PC-9 (cell line): ENCODE data around the gene UBXN11.

Source experiments
- CTCF ChIP-seq: fragments of 200-600 bp; sonication (generic); conservative IDR thresholded peaks from 2 replicates; pipeline ENCODE4 v1.6.1; 2017; ENCODE audit warnings: mixed run types, antibody characterized with exemption, mild to moderate bottlenecking, moderate library complexity
- EZH2 ChIP-seq: fragments of 200-600 bp; sonication (generic); IDR thresholded peaks from 2 replicates; pipeline ENCODE4 v1.8.0; 2017; ENCODE audit warnings: antibody characterized with exemption, low read depth

- TF ChIP-seq CTCF, result no peak
- TF ChIP-seq EZH2, result no peak
These were observed 10.7 kb upstream of the UBXN11 start for GRCh38 chr1:26317146-26317545.
